22Rv1 (cell line): ENCODE data around the gene TLNRD1.

Experiments used
- ZFX ChIP-seq: fragments of 450-650 bp; IDR thresholded peaks from 2 replicates; pipeline ENCODE4 v1.6.1; 2017; ENCODE audit warnings: antibody characterized with exemption, borderline replicate concordance
- TF ChIP-seq, protein P1 (sequence below): fragments of 450-650 bp; IDR thresholded peaks from 2 replicates; pipeline ENCODE4 v1.5.1; 2017; ENCODE audit warnings: mild to moderate bottlenecking

DNA sequence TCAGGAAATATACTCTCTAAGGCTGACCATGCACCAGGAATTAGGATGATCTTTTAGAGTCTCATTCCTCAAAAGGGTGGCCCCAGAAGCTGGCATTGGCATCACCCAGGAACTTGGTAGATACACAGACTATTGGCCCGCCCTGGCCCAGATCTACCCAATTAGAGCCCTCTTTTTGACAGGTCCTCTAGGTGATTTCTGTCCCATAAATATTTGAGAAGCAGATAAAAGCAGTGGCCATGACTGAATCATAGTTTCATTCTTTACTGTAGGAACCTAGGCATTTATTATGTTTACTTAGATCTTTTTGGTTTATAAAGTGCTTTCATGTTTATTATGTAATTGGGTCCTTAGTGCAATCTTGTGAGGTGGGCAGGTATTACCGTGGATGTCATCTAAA, 7.6 kb downstream of the TLNRD1 start:
- TF ChIP-seq, protein P1, sequence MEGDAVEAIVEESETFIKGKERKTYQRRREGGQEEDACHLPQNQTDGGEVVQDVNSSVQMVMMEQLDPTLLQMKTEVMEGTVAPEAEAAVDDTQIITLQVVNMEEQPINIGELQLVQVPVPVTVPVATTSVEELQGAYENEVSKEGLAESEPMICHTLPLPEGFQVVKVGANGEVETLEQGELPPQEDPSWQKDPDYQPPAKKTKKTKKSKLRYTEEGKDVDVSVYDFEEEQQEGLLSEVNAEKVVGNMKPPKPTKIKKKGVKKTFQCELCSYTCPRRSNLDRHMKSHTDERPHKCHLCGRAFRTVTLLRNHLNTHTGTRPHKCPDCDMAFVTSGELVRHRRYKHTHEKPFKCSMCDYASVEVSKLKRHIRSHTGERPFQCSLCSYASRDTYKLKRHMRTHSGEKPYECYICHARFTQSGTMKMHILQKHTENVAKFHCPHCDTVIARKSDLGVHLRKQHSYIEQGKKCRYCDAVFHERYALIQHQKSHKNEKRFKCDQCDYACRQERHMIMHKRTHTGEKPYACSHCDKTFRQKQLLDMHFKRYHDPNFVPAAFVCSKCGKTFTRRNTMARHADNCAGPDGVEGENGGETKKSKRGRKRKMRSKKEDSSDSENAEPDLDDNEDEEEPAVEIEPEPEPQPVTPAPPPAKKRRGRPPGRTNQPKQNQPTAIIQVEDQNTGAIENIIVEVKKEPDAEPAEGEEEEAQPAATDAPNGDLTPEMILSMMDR, result no peak
- no peak for TF ChIP-seq ZFX
